IMR-90 (cell line): ENCODE data around the gene FGD5. TPM values are rescaled to one million over a fixed set of nuclear protein-coding genes. Genes with fewer than 3 reads are reported as not detected.

Experiments
- ATAC-seq: fragments of 200-7000 bp; cut with Tn5 transposase; 2 replicates; pipeline ENCODE4 v1.9.1; 2020; ENCODE audit warnings: low read depth, mild to moderate bottlenecking, moderate library complexity
- BruUV-seq: library from RNA; stranded (reverse); fragments of 400-500 nt; replicated peaks from 2 replicates; lab custom pipeline; 2021; lab: Mats Ljungman, UMichigan
- CTCF ChIA-PET: fragments of 300-600 bp; formaldehyde crosslinking; extraction: SDS; loops from one replicate; lab custom pipeline; 2021; ENCODE audit warnings: antibody characterized with exemption; lab: Yijun Ruan, JAX
- POLR2A ChIA-PET: fragments of 300-600 bp; sonication (Branson Sonifier 250); formaldehyde crosslinking; loops from one replicate; lab custom pipeline; 2022; ENCODE audit warnings: antibody characterized with exemption; ENCODE audit not compliant: unreplicated experiment; lab: Charles Lee
- DNase-seq: peaks from one replicate; pipeline ENCODE4 v3.0.0; 2013
- H2AFZ ChIP-seq: replicated peaks from 2 replicates; pipeline ENCODE3; 2013; ENCODE audit warnings: low read length, mild to moderate bottlenecking; ENCODE audit not compliant: poor library complexity
- H2AK5ac ChIP-seq: 2 replicates; pipeline ENCODE4 v1.6.1; 2013; ENCODE audit warnings: low read depth, low read length, inconsistent platforms
- H2AK9ac ChIP-seq: replicated peaks from 2 replicates; pipeline ENCODE3; 2013; ENCODE audit warnings: mild to moderate bottlenecking, low read depth, low read length, moderate library complexity; ENCODE audit not compliant: poor library complexity
- H2BK120ac ChIP-seq: 2 replicates; pipeline ENCODE4 v1.6.1; 2013; ENCODE audit warnings: low read depth, low read length, inconsistent platforms
- H2BK15ac ChIP-seq: 3 replicates; pipeline ENCODE4 v1.6.1; 2013; ENCODE audit warnings: low read depth, low read length, inconsistent platforms
- H2BK20ac ChIP-seq: 2 replicates; pipeline ENCODE4 v1.6.1; 2013; ENCODE audit warnings: low read depth, mild to moderate bottlenecking, inconsistent platforms, low read length, moderate library complexity
- H2BK5ac ChIP-seq: 2 replicates; pipeline ENCODE4 v1.6.1; 2013; ENCODE audit warnings: mild to moderate bottlenecking, low read depth, low read length, inconsistent platforms; ENCODE audit not compliant: poor library complexity, severe bottlenecking
- H3K14ac ChIP-seq: replicated peaks from 2 replicates; pipeline ENCODE4 v1.6.1; 2013; ENCODE audit warnings: low read depth, low read length, inconsistent platforms
- H3K18ac ChIP-seq: 2 replicates; pipeline ENCODE4 v1.6.1; 2013; ENCODE audit warnings: low read depth, low read length, control low read depth
- H3K23ac ChIP-seq: 2 replicates; pipeline ENCODE4 v1.6.1; 2013; ENCODE audit warnings: low read depth, low read length, inconsistent platforms
- H3K27ac ChIP-seq: 2 replicates; pipeline ENCODE4 v1.5.1; 2013; ENCODE audit warnings: mild to moderate bottlenecking, control low read depth, low read length; ENCODE audit not compliant: insufficient read depth
- H3K27me3 ChIP-seq: 2 replicates; pipeline ENCODE4 v1.6.1; 2013; ENCODE audit warnings: low read length; ENCODE audit not compliant: control insufficient read depth, insufficient read depth
- H3K36me3 ChIP-seq: 2 replicates; pipeline ENCODE4 v1.6.1; 2013; ENCODE audit warnings: low read length, mixed read lengths; ENCODE audit not compliant: control insufficient read depth, insufficient read depth
- H3K4ac ChIP-seq: 2 replicates; pipeline ENCODE4 v1.6.1; 2013; ENCODE audit warnings: low read depth, low read length, inconsistent platforms
- H3K4me1 ChIP-seq: 2 replicates; pipeline ENCODE4 v1.6.1; 2013; ENCODE audit warnings: low read length, mixed read lengths; ENCODE audit not compliant: control insufficient read depth, insufficient read depth
- H3K4me2 ChIP-seq: 2 replicates; pipeline ENCODE4 v1.6.1; 2013; ENCODE audit warnings: low read depth, mild to moderate bottlenecking, control low read depth, low read length, moderate library complexity
- H3K4me3 ChIP-seq: 2 replicates; pipeline ENCODE4 v1.5.1; 2013; ENCODE audit warnings: low read depth, mild to moderate bottlenecking, control low read depth, low read length, moderate library complexity; ENCODE audit not compliant: insufficient read depth
- H3K56ac ChIP-seq: 2 replicates; pipeline ENCODE4 v1.6.1; 2013; ENCODE audit warnings: low read length, inconsistent platforms; ENCODE audit not compliant: insufficient read depth; ENCODE audit errors: extremely low read depth
- H3K79me1 ChIP-seq, 2 experiments: 2 replicates each; pipeline ENCODE4 v1.6.1; 2013; ENCODE audit warnings: low read length in 2 of 2, inconsistent platforms in 1 of 2, low read depth in 1 of 2
- H3K9ac ChIP-seq: 2 replicates; pipeline ENCODE4 v1.6.1; 2013; ENCODE audit warnings: low read depth, low read length, control low read depth
- H3K9me1 ChIP-seq: 2 replicates; pipeline ENCODE4 v1.6.1; 2013; ENCODE audit warnings: low read length, inconsistent platforms; ENCODE audit not compliant: insufficient read depth
- H3K9me3 ChIP-seq: 2 replicates; pipeline ENCODE4 v1.6.1; 2013; ENCODE audit warnings: low read length; ENCODE audit not compliant: control insufficient read depth, insufficient read depth
- H4K20me1 ChIP-seq: 2 replicates; pipeline ENCODE4 v1.6.1; 2013; ENCODE audit warnings: low read length, inconsistent platforms; ENCODE audit not compliant: insufficient read depth
- H4K5ac ChIP-seq: 2 replicates; pipeline ENCODE4 v1.6.1; 2013; ENCODE audit warnings: mild to moderate bottlenecking, low read depth, low read length, control low read depth
- H4K8ac ChIP-seq, 2 experiments: 2 replicates each; pipeline ENCODE4 v1.6.1; 2013; ENCODE audit warnings: low read depth in 2 of 2, low read length in 2 of 2, control low read depth in 1 of 2, inconsistent platforms in 1 of 2
- H4K91ac ChIP-seq: 2 replicates; pipeline ENCODE4 v1.6.1; 2013; ENCODE audit warnings: low read depth, low read length, inconsistent platforms; ENCODE audit not compliant: insufficient read depth
- CEBPB ChIP-seq: IDR thresholded peaks from 2 replicates; pipeline ENCODE4 v1.6.1; 2012; ENCODE audit warnings: low read depth, low read length, improper control_type of control experiment
- CHD1 ChIP-seq: IDR thresholded peaks from 2 replicates; pipeline ENCODE4 v1.6.1; 2012; ENCODE audit warnings: low read depth, low read length, improper control_type of control experiment
- FOS ChIP-seq: fragments of 150-350 bp; IDR thresholded peaks from 2 replicates; pipeline ENCODE4 v1.6.1; 2016; ENCODE audit warnings: low read depth, low read length
- MAZ ChIP-seq: IDR thresholded peaks from 2 replicates; pipeline ENCODE4 v1.6.1; 2012; ENCODE audit warnings: low read depth, mild to moderate bottlenecking, low read length, improper control_type of control experiment, moderate library complexity, borderline replicate concordance
- RCOR1 ChIP-seq: IDR thresholded peaks from 2 replicates; pipeline ENCODE4 v1.6.1; 2012; ENCODE audit warnings: mild to moderate bottlenecking, low read length, improper control_type of control experiment; ENCODE audit not compliant: insufficient replicate concordance
- SMC3 ChIP-seq: fragments of 150-350 bp; IDR thresholded peaks from 2 replicates; pipeline ENCODE4 v1.6.1; 2016; ENCODE audit warnings: low read depth, mild to moderate bottlenecking, antibody characterized with exemption, low read length, moderate library complexity
- WGBS, 2 experiments: methylation state at CpG; one replicate each; pipeline versions ENCODE4 v1.1.5 to v1.1.7; 2013; ENCODE audit warnings: missing lambda C conversion rate in 2 of 2; ENCODE audit not compliant: insufficient read length in 1 of 2; ENCODE audit errors: extremely low coverage in 2 of 2; 5-methylcytosine and 5-hydroxymethylcytosine counted together
- dilution Hi-C: fragments of 300-500 bp; cut with HindIII; formaldehyde crosslinking; loops from one replicate; pipeline ENCODE4 v1.14.3; 2018; ENCODE audit warnings: low sequenced_read_pairs; ENCODE audit not compliant: unreplicated experiment
- in situ Hi-C: fragments of 300-500 bp; cut with MboI; formaldehyde crosslinking; loops from 3 replicates; pipeline ENCODE4 v1.14.3; 2019; ENCODE audit warnings: low sequenced_read_pairs, inconsistent platforms, mixed read lengths
- intact Hi-C: fragments of 100-400 bp; cut with micrococcal nuclease; formaldehyde crosslinking; loops from 2 replicates; pipeline ENCODE4 v1.10.0; 2022
- polyA plus RNA-seq, 3 experiments: library from polyadenylated mRNA; depleted of rRNA; stranded (reverse); fragments of >200 nt; gene quantifications; 2 replicates each; pipeline ENCODE4 v1.2.3, GENCODE V29; 2012; ENCODE audit warnings: low replicate concordance in 1 of 3
- total RNA-seq: library from RNA; depleted of rRNA; stranded (reverse); fragments of >200 nt; gene quantifications from 2 replicates; pipeline ENCODE4 v1.2.3, GENCODE V29; 2012
- TF ChIP-seq, protein P1 (sequence below): fragments of 150-350 bp; IDR thresholded peaks from 2 replicates; pipeline ENCODE4 v1.6.1; 2017; ENCODE audit warnings: mild to moderate bottlenecking, antibody characterized with exemption, low read length, low read depth
- TF ChIP-seq, protein P2 (sequence below): conservative IDR thresholded peaks from 2 replicates; pipeline ENCODE4 v1.5.1; 2012; ENCODE audit warnings: mild to moderate bottlenecking, low read depth, low read length, improper control_type of control experiment
- TF ChIP-seq, protein P3 (sequence below): fragments of 150-350 bp; IDR thresholded peaks from 2 replicates; pipeline ENCODE4 v1.6.1; 2016; ENCODE audit warnings: low read depth, mild to moderate bottlenecking, low read length, moderate library complexity, borderline replicate concordance

FGD5 gene
- total and polyA plus RNA-seq, 2 of the 4 experiments (the other 2 are of a cell fraction): not detected

DNA sequence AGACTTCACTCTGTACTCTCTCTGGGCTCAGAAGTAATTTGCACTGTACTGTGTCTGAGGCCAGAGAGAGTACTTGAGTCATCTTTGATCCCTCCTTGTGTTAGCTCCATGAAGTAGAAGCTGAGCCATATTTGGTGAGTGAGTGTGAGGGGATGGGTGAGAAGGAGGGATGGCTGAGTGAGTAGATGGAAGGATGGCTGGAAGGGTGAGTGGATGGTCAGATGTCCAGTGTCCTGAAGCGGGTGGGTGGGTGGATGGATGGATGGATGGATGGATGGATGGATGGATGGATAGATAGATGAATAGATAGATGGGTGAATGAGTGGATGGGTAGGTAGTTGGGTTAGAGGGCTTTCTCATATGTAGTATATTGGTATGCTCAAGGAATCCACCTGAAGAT lies 39.3 kb downstream of the FGD5 start:
- no peak overlapping the region for H2AK5ac ChIP-seq
- in situ Hi-C loops: no loop called here
- H2BK20ac ChIP-seq: no peak overlapping the region

More for the DNA sequence above, 39.3 kb downstream of the FGD5 start:
- Histone ChIP-seq H3K4me1 (no peaks in the 10 kb centered on the region), H3K79me1 (no peaks in the 10 kb centered on the region), H2AK9ac (no peak overlapping the region), H3K56ac (no peak overlapping the region), H3K4me2 (no peak overlapping the region), H2BK15ac (no peak overlapping the region), H3K27me3 (no peaks in the 10 kb centered on the region; the same call in none of the 2 replicates), H4K8ac (no peak overlapping the region), H3K36me3 (no peaks in the 10 kb centered on the region), H4K5ac (no peak overlapping the region), H3K14ac (no peak overlapping the region), H3K4ac (no peak overlapping the region), H2BK120ac (no peak overlapping the region), H3K9ac (no peak overlapping the region), H3K18ac (no peak overlapping the region), H3K27ac (no peak overlapping the region), H2BK5ac (no peak overlapping the region), H2AFZ (no peak overlapping the region), H4K91ac (no peak overlapping the region), H3K9me3 (no peaks in the 10 kb centered on the region), H3K4me3 (no peak overlapping the region), H3K9me1 (no peaks in the 10 kb centered on the region), H3K23ac (no peak overlapping the region), H4K20me1 (no peaks in the 10 kb centered on the region)
- CTCF ChIA-PET: no interaction called here
- POLR2A ChIA-PET: no interaction called here
- dilution Hi-C loops: no loop called here
- BruUV-seq: no TSS peak
- no CpG with 5 or more reads among the region's 1 CpG for WGBS, 2 experiments
- TF ChIP-seq, protein P1, sequence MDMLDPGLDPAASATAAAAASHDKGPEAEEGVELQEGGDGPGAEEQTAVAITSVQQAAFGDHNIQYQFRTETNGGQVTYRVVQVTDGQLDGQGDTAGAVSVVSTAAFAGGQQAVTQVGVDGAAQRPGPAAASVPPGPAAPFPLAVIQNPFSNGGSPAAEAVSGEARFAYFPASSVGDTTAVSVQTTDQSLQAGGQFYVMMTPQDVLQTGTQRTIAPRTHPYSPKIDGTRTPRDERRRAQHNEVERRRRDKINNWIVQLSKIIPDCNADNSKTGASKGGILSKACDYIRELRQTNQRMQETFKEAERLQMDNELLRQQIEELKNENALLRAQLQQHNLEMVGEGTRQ: no peak
- TF ChIP-seq, protein P2, sequence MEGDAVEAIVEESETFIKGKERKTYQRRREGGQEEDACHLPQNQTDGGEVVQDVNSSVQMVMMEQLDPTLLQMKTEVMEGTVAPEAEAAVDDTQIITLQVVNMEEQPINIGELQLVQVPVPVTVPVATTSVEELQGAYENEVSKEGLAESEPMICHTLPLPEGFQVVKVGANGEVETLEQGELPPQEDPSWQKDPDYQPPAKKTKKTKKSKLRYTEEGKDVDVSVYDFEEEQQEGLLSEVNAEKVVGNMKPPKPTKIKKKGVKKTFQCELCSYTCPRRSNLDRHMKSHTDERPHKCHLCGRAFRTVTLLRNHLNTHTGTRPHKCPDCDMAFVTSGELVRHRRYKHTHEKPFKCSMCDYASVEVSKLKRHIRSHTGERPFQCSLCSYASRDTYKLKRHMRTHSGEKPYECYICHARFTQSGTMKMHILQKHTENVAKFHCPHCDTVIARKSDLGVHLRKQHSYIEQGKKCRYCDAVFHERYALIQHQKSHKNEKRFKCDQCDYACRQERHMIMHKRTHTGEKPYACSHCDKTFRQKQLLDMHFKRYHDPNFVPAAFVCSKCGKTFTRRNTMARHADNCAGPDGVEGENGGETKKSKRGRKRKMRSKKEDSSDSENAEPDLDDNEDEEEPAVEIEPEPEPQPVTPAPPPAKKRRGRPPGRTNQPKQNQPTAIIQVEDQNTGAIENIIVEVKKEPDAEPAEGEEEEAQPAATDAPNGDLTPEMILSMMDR: no peak
- TF ChIP-seq RCOR1 (no peak), SMC3 (no peak), CHD1 (no peak), CEBPB (no peak), MAZ (no peak), FOS (no peak)
- TF ChIP-seq, protein P3, sequence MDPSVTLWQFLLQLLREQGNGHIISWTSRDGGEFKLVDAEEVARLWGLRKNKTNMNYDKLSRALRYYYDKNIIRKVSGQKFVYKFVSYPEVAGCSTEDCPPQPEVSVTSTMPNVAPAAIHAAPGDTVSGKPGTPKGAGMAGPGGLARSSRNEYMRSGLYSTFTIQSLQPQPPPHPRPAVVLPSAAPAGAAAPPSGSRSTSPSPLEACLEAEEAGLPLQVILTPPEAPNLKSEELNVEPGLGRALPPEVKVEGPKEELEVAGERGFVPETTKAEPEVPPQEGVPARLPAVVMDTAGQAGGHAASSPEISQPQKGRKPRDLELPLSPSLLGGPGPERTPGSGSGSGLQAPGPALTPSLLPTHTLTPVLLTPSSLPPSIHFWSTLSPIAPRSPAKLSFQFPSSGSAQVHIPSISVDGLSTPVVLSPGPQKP: no peak
- intact Hi-C loops: no loop called here
- no peak for DNase-seq
- ATAC-seq: no peak
